ENCODE results near the gene TMC1.
"Not testable (repeated sequence)": the region's sequence is repeated elsewhere in the genome, so short reads cannot be mapped to it uniquely, and the experiment has no call there.

Gene TMC1

DNA sequence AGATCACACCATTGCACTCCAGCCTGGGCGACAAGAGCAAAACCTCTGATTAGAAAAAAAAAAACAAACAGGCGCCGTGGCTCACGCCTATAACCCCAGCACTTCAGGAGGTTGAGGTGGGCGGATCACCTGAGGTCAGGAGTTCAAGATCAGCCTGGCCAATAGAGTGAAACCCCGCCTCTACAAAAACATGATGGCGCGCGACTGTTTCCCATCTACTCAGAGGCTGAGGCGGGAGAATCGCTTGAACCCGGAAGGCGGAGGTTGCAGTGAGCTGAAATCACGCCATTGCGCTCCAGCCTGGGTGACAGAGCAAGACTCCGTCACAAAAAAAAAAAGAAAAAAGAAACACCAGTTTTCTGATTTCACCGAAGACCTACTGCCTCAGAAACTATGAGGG lies at the start of gene TMC1:
Gene TMC1 (plus strand): TSS at position 193 of the 400 bp plus-strand sequence. CDS start 127,041 bp downstream, outside the sequence.
- not testable (repeated sequence) for DNase-seq (ENCODE audit: low read depth in 3 of 3)

DNA sequence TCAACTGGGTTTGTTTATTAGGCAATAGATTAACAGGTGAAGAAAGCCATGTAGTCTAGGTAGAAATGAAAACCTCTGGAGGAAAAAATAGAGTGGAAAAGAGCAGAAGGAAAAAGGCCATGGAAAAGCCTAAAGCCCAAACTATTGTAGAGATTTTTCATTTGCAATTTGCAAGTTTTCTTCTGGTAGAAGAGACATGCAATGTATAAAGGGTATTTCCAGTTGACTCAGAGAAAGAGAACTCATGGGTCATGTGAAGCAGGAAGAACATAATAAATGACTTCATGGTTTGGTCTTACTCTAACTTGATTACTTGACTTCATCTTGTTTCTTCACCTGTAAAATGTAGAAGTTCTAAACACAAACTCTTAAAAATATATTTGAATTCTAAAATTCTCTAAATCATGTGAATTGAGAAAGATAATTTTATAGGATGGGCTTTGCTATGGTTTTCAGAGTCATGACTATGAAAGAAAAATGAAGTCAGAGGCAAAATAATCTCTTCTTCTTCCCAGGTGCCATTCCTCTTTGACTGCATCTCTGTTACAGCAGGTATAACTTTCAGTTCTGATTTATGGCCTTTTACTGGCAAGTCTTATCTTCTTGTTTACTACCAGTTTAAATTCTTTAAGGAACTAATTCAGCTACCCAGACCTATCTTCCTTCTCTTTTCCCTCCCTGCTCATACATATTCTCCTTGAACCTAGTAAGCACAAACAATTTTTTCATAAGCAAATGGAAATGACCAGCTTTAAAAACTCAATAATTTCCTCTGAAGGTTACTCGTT lies 47.7 kb upstream of the TMC1 start:
- DNase-seq (ENCODE audit: low read depth in 3 of 3) = no peak

DNA sequence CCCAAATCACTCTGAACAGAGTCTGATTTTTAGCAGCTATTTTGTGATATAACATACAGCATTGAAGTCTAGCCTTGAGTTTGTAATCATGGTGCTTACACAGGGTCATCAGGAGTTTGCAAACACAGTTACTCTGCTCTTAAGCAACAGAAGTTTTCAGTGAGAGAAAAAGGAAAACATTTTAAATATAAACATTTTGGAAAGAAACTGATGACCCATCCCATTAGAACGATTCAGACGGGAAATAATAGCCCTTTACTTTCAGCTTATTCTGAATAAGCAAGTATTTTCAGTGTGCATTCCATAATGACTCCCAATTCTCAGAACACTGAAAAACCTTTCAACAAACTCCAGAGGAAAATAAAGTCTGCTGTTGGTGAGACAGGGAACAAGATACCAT lies 46.7 kb upstream of the TMC1 start:
- no peak for DNase-seq (ENCODE audit: low read depth in 3 of 3)

DNA sequence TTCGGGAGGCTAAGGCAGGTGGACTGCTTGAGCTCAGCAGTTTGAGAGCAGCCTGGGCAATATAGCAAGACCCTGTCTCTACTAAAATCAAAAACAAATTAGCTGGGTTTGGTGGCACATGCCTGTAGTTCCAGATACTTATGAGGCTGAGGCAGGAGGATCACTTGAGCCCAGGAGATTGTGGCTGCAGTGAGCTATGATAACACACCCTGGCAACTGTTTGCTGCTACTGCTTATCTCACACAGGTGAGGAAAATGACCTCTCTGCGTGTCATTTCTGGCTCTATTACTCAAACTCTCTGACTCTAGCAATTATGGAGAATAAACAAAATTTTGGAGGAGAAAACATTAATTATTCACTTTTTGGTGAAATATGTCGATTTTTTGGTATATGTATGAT lies 45.3 kb upstream of the TMC1 start:
- no peak for DNase-seq (ENCODE audit: low read depth in 3 of 3)

DNA sequence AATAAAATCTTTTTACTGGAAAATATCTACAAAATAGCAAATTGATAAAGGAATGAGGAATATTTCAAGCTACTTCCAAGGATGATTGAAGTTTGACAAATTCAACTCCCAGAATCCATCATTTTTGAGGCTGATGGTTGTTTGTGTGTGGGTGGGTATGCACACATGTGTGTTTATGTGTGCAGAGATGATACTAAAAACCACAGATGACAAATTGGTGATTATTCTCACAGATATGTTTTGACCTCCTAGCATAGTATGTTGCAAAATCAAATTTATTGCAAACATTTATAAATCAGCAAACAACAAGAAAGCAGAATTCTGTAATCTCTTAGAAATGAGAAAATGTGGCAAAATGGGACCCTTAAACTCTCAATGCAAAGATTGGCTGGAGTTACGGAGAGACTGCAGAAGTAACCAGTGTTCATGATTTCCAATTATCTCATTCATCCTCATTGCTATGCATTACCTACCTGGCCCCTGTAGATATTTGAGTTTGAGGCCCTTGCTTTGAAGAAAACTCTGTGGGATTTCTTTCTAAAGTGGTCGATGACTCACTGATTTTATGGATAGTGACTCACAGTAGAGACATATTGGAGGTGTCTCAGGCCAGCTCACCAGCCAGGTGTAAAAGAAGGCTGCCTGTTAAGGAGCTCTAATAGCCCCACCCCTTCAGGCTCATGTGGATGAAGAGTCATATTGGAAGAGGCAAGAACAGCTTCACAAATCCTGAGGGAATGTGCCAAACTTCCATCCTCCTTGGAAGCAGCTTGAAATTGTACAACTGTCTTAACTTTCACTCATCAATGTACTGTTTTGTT lies 44.6 kb upstream of the TMC1 start:
- peak in 2 of 3 experiments; percentile 10 to 29 for DNase-seq (ENCODE audit: low read depth in 3 of 3)

DNA sequence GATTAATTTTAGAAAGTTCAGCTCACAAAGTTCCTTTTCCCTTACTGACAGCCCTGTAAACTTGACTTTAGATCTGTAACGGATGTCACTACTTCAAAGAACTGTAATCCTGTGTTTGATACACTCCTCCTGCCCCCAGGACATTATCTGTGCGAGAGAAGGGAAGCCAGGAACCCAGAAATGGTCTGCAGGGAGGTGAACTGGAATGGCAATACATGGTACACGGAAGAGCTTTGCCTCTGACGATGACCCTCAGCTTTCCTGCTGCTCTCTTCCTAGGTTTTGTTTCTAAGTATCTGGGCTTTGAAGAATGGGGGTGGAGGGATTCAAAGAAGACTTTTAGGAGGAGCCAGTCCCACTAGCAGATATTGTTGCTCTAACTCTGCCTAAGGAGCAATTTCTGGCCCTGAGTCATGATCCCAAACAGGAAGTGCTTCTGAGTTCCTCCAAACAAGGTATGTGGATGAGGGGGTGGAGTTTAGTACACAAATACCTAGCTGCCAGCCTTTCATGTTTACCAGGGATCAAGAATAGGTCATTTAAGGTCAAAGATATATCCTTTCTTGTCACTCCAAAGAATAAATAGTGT lies 43.4 kb upstream of the TMC1 start:
- no peak for DNase-seq (ENCODE audit: low read depth in 3 of 3)

DNA sequence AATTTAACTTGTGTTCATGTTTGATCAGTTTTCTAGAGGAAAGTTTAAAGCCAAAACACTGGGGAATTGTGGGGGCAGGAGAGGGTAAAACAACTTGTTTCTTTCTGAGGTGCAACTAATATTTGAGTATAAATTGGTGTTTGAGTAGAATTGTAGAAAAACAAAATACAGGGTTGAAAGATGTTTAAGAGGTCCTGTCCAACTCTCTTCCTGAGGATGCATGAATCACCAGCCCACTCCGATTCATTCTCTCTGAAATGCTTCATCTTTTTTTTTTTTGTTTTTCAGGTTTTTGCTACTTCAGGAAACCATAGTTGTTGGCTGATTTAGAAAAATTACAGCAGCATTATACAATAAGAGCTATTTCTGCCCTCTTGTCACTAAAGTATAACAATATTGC lies 42.4 kb upstream of the TMC1 start:
- DNase-seq (ENCODE audit: low read depth in 3 of 3) = no peak

DNA sequence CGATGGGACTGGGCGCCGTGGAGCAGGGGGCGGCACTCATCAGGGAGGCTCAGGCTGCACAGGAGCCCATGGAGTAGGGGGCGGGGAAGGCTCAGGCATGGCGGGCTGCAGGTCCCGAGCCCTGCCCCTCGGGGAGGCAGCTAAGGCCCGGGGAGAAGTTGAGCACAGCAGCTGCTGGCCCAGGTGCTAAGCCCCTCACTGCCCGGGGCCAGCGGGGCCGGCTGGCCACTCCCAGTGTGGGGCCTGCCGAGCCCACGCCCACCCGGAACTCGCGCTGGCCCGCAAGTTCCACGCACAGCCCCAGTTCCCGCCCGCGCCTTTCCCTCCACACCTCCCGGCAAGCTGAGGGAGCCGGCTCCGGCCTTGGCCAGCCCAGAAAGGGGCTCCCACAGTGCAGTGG lies 41.1 kb upstream of the TMC1 start:
- DNase-seq (ENCODE audit: low read depth in 3 of 3) = not testable (repeated sequence)

DNA sequence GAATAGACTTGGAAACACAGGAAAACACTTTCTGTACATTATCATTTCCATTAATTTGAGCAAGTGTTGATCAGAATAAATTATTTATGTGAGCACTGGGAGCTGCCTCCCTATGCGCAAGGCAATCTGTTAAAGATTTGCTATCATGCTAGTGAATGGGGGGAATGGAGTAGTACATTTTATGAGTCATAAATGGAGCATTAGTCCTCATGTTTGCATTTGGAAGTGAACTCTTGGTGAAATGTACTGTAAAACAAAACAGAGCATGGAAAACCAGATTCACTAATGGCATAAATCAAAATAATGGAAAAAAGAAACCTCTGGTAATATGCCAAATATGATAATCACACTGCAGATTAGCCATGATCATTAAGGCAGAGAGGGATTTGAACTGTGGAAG lies 40.5 kb upstream of the TMC1 start:
- DNase-seq (ENCODE audit: low read depth in 3 of 3) = no peak

DNA sequence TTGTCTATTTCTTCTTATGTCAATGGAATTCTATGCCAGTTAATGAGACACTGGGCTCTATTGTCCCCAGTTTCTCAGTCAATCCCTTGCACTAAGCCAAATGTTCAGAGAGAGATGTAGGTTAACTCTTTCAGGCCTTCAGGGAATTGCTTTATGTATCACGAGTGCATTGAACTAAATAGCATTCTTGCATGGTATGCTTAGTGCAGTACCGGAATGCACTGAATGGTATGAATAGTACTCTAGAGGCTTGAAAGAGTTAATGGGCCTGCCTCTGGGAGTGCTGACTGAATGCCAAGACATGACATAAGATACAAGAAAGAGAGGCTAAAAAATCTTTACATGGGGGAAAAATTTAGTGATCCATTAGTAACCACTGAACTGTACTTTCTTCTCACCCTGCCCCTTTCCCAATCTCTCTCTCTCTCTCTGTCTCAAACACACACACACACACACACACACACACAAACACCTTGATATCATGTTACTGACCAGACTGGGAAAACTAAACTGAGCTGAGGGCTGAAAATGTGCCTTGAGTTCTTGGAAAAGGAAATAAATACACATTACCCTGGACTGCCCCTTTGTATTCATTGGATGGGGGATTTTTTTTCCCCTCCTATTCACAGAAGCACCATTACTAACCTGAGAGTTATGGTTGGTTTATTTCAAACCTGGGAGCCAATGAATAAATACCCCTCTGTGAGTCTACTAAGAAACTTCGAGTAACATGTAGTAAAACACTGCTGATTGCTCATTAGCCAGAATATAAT lies 35.4 kb upstream of the TMC1 start:
- DNase-seq (ENCODE audit: low read depth in 3 of 3) = no peak

DNA sequence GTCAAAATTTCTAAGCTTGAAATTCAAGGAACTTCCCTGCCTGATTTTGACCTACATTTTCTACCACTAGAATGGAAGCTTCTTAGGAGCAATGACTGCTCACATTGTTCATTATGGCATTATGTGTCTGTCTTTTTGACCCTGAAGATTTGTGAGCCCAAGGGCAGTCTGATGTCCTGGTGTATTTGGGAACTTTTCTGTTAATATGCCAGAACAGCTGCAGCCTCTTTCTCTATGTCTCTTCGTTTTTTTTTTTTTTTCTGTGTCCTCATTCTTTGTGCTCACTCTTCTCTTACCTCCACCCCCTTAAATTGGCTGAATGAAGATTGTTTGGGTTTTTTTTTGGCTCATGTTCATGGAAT lies 34.8 kb upstream of the TMC1 start:
- no peak for DNase-seq (ENCODE audit: low read depth in 3 of 3)

DNA sequence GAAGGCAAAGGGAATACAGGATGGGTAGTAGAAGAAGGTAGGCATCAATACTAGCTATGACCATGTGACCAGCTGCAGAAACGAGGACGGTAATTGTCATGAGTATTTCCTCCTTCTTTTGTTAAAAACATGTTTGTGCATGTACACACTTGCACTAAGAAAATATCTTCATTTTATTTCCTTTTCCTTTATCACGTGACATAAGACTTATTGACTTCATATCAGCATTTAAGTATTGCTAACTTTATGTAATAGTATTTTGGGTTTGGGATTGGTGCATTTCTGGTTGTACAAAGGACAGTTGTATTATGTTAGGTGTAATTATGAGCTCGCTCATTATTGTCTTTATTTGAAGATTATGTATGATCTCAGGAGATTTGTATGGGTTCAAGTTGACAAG lies 33.7 kb upstream of the TMC1 start:
- DNase-seq (ENCODE audit: low read depth in 3 of 3) = not testable (repeated sequence)

DNA sequence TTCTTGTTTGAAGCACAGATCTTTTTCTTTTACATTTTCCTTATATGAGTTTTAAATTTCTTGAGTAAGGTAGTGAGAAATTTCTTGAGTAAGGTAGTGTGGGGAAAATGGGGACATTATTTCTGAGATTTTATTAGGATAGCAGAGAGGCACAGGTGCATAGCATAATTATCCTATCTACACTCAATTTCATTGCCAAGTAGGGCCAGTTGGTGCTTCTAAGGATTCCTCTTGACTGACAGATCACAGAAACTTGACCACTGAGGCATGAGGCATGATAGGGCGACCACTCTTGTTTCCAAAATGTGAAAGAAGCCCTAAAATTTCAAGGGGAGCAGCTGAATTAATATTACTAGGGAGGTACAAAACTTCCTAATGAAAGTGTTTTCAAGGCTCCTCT lies 31.4 kb upstream of the TMC1 start:
- DNase-seq (ENCODE audit: low read depth in 3 of 3) = no peak

DNA sequence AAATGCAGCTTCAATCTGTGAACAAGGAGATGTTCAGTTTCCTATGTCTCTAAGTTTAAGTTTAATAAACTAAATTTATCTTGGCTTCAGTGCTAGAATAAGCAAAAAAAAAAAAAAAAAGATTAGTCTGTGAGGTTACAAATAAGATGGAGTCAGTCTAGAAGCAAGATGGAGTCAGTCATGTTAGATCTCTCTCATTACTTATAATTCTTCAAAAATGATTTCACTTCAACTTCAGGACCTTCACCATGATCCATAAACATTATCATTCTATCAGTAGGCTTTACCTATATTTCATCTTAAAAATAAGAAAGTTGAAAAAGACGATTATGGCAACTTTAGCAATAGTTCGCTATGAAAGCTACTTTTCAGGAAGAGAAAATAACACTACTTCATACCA lies 30.2 kb upstream of the TMC1 start:
- no peak for DNase-seq (ENCODE audit: low read depth in 3 of 3)

DNA sequence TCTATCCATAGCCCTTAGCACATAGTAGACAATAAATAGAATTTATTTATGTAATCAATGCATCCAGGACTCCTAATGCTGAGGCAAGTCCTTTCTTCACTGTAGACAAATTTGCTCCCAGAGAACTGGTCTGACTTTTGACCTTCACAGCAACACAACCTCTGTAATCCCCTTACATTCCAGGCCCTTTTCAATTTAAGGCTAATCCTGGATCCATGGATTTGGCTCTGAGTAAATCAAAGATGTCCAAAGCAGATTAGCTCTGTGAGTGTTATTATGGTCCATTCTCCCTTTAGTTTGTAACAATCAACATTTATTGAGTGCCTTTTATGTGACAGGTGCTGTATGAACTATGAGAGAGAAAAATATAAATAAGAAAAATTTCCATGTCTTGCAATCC lies 27.4 kb upstream of the TMC1 start:
- no peak for DNase-seq (ENCODE audit: low read depth in 3 of 3)

DNA sequence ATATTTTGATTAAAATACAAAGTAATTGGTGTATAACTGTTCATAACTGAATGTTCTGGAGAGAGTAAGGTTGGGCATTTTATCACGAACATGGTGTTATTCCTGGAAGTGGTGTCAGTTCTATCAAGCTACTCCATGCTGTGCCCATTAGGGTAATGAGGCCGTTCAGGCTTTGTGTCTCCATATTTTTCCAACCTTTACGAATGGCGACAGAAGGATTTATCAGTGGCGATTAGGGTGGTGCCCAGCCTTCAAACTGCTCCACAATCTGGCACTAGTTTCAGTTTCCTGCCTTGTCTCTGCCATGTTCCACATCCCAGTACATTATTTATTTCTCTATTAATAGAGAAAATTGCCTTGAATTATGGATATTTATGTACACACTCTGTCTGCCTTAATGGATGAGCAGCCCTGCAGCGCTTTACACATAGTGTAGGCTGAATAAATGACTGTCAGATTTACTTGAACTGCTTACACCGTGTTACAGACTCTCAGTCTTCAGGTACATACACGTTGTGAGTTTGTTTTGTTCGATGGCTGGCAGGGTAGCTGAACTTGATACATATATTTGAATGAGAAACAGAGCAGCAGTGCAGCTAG lies 23.9 kb upstream of the TMC1 start:
- DNase-seq (ENCODE audit: low read depth in 3 of 3) = no peak

DNA sequence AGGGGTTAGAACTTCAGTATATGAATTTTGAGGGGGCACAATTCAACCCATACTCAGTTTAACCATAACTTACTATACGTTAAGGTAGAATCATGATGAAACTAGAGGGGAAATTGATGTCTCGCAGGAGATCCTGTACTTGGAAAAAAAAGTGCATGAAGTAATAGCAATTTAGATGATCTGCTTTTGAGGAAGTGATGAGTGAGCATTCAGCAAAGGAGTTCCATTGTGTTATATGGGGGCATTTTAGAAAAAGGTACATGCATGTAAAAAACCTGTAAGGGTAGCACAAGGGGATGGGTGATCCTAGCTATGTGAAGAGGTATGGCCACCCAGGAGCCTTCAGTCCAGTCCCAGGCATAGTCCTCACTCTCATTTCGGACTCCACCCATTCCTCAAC lies 14.8 kb upstream of the TMC1 start:
- DNase-seq (ENCODE audit: low read depth in 3 of 3) = no peak

DNA sequence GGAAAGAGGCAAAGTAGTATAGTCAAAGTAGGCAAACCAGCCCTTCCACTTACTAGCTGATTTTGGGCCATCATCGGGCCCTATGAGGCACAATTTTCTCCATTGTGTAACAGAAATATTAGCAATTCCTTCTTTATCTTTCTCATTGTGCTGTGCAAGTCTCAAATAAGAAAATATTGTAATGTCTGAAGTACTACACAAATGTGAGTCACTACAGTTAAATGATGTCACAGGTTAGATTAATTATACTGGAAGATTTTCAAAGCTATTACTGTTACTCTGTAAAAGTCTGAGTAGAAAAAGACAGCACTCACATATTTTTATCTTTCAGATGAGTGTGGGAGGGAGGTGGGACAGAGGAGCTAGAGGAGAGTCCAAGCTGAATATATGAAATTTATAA lies 12.4 kb upstream of the TMC1 start:
- DNase-seq (ENCODE audit: low read depth in 3 of 3) = no peak

DNA sequence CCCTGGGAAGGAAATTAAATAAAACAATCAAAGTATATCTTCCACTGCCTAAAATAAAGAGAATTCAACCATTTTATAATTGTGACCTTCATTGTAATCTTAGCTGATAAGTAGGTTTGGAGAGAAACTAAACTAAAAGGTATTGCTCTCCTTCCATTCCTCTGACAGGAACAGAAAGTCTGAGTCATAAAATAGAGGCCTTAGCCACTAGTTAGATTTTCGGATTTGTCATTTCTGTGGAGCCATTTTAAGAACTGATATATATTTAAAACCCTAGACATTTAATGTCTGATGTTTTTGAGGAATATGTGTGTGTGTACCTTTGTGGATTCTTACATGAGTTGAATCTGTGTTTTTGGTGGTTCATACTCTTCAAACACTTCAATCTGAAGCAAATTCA lies 11.8 kb upstream of the TMC1 start:
- no peak for DNase-seq (ENCODE audit: low read depth in 3 of 3)

DNA sequence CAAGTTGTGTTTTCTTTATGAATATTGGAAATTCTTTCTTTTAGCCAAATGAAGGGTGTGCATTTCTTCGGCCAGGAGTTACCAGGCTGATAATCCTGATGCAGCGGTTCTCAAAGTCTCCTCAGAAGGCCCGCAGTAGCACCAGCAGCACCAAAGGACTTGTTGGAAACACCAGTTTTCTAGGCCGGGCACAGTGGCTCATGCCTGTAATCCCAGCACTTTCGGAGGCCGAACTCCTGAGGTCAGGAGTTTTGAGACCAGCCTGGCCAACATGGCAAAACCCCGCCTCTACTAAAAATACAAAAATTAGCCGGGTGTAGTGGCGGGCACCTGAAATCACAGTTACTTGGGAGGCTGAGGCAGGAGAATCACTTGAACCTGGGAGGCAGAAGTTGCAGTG lies 397 bp upstream of the TMC1 start:
- DNase-seq (ENCODE audit: low read depth in 3 of 3) = not testable (repeated sequence)

DNA sequence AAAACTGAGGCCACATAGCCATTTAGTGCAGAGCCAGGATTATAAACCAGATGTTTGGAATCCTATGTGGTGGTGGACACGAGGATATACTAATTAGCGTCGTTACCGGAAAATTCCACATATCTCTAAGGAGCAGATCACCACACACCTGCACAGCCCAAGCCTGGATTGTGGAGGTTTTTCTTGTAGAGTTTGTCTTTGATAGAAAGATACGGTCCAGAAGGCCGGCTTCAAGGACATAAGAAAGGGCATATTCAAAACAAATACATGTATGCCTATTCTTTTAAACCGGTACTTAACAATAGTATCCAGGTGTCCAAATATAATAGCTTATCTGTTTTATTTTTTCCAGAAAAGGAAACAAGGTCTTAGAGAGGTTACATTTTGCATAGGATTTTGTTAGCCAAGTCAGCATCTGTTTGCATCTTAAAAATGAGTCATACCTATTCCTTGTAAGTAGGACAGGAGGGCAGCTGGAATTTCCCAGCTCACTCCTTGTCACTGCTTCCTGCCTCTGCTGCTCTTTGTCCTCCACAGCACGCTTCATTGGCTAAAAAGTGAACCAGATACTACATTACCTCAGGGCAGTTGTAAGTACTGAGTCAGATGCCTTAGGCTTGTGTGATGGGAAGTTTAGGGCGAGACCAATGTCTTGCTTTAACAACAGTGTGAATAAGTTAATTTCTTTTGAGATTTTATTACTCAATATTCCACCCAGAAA lies 3.6 kb downstream of the TMC1 start:
- peak in 1 of 3 experiments; percentile 19 for DNase-seq (ENCODE audit: low read depth in 3 of 3)

All from stimulated activated CD4-positive, alpha-beta T cell treated with anti-CD3 and anti-CD28 coated beads, TNF-alpha, amount 100 ng/mL, for 4 hours (primary cell).